ENCODE results near the gene COQ2.

- no peak for TF ChIP-seq CTCF (conservative IDR thresholded peaks at IDR 0.05; ENCODE audit: low read depth, low read length)
- no peak for TF ChIP-seq EZH2phosphoT487 (IDR thresholded peaks at IDR 0.05; ENCODE audit: borderline replicate concordance, low read length)
Measured at GRCh38 chr4:83266689-83267088, 17.9 kb downstream of the COQ2 start.
